ENCODE results near the gene COBL.

DNA sequence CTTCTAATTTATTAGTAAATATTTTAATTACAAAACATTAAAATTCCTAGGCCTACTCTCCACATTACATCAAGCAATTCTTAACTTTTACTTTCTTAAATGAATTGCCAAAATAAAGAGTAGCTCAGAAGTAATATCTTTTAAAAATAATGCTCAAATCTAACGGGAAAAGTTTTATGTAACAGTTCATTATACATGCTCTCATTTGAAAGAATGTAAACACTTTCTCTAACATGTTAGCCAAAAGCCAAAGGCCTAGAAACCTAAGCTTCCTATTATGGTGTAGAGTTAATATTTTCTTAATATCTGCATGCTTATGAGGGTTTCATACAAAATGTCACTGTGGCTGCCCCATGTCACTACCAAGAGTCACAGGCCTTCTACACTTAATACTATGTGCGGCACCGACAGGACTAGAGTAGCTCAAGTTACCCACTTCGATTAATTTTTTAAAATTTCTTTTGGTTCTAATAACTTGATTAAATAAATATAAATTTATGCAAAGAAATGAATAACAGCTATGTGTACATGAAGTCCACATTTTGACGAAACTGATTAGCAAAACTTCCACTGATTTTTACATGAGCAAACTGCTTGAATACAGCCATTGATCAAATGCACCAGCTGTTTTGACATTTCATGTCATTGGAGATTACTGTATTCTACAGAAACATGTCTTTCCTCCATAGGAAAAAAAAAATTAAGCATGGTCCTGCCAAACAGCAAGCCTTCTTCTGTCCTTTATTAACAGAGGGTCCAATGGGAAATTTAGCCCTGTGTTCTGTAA is 3.5 kb downstream of the COBL start:
- TF ChIP-seq FOXA1 (IDR thresholded peaks at IDR 0.05) = no peak
- no peak for TF ChIP-seq ELF4 (IDR thresholded peaks at IDR 0.05)
- TF ChIP-seq BHLHE40 (IDR thresholded peaks at IDR 0.05; ENCODE audit: borderline replicate concordance) = no peak
- TF ChIP-seq TARDBP (IDR thresholded peaks at IDR 0.05) = no peak
- no peak for TF ChIP-seq LEF1 (IDR thresholded peaks at IDR 0.05; ENCODE audit: borderline replicate concordance)
- TF ChIP-seq, protein P1, sequence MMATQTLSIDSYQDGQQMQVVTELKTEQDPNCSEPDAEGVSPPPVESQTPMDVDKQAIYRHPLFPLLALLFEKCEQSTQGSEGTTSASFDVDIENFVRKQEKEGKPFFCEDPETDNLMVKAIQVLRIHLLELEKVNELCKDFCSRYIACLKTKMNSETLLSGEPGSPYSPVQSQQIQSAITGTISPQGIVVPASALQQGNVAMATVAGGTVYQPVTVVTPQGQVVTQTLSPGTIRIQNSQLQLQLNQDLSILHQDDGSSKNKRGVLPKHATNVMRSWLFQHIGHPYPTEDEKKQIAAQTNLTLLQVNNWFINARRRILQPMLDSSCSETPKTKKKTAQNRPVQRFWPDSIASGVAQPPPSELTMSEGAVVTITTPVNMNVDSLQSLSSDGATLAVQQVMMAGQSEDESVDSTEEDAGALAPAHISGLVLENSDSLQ (IDR thresholded peaks at IDR 0.05) = no peak
